Measurements from ENCODE around the gene CFAP74.
A peak's percentile ranks its signal among the peaks of the same experiment; 100 is the strongest.

The CFAP74 gene

DNA sequence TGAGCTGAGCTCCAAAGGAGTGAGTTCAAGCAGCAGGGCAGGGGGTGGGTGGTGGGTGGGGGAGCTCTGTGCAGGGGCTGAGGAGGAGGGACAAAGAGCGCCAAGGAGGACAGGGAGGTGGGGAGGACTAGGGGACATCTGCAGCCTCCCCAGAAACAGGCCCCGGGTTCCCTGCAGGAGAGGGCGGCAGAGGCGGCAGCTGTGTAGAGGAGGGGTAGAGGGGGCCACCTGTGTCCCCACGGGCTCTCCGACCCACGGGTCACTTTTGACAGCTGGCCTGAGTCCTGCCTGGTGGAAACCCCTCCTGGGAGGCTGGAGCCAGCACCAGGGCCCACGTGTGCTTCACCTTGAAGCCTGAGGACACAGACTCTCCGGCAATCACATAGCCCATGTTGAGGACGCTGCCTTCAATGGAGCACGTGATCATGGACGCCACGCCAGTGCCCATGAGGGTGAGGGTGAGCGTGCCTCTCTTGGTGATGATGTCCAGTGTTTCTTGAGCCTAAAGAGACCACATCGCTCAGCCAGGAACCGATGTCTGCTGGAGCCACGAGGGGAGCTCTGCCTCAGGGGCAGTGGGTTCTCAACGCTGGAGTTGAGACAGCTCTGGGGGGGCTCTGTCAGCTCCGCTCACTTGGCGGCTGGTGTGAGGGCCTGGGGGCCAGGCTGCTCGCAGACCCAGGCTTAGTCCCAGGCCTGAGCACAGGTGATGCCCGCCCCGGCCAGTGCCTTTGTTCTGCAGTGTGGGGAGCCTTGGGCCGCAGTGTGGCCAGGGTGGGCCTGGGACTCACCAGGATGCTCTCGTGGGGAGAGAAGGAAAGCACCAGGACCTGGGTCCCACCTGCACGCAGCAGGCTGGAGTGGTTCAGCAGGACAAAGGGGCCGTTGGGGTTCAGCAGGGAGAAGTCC, 77.9 kb downstream of the CFAP74 start:
- DNase-seq, result no peak

DNA sequence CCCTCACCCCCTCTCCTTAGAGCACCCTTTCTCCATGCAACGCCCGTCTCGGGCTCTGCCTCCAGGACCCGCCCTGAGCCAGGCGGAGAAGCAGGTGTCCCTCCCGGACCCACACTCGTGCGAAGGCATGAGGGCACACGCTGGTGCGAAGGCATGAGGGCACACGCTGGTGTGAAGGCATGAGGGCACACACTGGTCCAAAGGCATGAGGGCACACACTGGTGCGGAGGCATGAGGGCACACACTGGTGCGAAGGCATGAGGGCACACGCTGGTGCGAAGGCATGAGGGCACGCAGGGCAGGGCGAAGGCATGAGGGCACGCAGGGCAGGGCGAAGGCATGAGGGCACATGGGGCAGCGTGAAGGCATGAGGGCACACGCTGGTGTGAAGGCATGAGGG, 78.7 kb downstream of the CFAP74 start:
- DNase-seq, result no peak

DNA sequence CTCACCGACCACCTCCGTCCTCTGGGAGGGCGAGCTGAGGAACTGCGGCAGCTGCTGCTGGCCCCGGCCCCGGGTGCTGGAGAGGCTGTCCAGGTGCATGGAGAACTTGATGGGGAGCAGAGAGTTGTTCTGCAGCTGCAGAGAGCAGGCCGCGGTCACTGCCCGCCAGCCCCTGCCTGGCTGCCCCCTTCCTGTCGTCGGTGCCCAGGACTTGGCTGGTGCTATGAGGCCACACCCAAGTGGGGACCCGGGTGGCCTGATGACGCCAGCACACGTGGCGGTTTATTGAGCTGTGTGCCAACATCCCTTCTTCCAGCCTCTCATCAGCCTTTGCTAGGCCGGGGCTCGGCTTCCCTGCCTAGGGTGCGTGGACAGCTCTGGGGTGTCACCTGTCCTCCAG, 79.2 kb downstream of the CFAP74 start:
- no peak for DNase-seq

DNA sequence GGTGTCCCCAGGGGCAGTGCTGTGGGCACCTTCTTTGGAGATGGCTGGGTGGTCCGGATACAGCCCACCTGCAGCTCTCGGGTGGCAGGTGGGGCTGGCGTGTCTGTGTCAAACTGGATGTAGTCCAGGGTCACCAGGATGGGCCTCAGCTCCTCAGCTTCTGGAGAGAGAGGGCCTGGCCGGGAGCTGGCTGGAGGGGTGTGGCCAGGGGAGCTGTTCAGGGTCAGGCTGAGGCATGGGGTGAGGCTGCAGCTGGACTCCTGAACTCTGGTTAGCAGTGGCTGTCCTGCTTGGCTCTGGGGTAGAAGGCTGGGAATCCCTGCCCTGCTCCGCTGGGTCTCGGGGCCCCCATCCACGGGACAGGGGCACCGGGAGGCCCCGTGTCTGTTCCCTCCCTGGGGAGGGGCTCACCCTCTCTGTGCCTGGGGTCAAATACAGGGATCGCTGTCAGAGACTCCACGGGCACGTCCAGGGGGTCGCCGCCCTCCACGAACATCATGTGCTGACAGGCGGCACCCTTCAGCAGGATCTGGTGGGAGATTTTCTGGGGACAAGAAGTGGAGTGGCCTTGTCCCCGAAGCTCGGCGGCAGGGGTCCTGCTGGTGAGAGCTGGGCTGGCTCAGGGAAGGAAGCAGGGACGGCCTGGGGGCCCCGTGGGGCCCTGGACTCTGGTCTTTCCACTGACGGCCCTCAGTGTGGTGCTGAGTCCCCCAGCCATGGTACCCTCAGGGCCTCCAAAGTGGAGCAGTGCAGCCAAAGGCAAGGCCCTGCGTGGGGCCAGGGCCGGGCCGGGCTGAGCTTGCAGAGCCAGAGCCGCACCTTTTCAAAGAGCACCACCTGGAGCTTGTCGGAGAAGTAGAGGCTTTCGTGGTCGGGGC, 80.4 kb downstream of the CFAP74 start:
- no peak for DNase-seq

DNA sequence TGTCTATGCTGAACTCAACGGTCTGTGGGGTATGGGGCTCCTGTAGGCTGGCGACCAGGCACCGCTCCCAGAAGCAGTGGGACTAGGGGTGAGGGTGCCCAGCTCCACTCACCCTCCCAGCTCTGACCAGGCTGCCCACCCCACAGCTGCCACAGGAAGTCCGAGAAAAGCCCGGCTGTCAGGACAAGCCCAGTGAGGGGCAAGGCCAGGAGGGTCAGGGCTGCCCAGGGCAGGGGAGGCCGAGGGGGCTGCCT, 81.0 kb downstream of the CFAP74 start:
- DNase-seq, result no peak

DNA sequence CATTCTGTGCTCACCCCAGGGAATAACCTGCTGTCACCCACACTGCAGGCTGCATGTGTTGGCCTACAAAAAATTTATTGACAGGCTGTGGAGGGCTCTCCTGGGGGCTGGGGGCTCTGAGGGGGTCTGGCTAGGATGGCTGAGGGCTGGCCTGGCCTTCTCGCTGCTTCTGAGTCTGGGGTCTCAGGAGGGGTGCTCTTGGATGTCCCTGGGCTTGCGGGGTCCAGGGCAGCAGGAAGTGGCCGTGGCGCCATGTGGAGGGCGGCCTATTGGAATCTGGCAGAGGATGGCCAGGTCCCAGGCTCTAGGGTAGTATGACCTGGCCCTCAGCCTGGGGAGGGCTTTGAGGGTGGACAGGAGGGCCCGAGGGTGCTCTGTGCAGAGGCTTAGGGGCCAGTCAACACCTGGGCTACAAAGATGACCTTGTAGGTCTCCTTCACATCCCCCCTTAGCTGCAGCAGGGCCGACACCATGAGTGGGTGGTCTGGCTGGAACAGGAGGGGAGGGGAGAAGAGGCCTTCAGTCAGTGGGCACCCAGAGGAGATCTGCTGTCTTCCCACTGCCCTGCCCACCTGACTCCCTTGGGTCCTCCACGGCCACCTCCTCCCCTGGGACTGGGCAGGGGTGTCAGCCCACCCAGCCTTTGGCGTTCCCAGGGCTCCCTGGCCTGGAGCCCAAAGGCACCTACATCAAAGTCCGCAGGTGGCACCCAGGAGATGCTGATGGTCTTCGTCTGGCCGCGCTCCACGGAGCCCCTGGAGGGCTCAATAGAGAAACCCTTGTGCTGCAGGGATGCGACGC, 81.5 kb downstream of the CFAP74 start:
- DNase-seq, result no peak

DNA sequence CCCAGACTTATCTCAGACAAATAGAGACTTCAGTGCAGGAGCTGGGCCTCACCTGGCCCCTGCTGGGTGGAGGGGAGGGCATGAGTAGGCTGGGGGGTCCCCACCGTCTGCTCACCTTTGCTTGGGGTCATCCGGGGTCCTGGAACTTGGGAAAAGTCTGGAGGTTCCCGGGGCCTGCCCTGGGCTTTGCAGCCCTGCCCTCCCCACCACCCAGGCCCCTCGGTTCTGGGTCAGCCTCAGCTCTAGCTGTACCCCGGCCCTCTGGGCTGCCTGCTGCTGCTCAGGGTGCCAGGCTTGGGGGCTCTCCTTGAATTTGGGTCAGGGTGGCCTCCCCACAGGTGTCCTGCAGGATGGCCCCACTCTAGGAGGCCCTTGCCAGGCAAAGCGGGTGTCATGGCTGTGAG, 82.1 kb downstream of the CFAP74 start:
- DNase-seq, result no peak

DNA sequence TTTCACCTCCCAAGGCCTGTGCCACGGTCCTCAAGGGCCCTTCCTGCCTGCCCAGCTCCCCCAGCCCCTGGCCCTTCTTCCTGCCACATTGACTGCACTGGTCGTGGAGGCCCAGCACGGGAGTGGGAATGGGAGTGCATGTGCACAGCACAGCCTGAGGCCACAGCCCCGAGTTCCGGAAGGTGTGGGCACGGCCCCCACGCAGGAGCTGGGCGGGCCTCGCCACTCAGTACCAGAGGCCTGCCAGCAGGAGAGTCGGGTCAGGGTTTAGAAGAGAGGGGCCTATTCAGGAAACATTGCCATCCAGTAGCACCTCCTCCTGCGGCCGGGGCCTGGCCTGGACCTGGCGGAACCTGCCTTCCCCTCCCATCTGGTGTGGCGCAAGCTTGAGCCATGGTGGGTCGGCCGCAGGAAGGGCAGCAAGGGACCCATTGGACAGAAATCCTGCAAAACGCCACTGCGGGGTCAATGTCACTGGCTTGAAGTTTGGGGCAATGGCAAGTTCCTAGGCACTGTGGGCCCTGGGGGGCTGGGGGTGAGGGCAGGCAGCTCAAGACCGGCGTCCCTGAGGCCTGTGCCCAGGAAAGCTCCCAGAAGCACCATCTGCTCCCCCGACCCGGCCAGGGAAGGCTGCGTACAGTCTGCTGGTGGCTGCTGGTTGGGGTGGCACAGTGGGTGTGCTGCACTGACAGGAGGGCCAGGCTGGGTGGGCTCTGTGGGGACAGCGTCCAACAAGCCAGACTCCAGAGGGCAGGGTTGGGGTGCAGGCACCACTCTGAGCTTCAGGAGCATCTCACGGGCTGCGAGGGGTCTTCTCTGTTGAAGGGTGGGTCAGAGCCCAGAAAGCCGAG, 82.8 kb downstream of the CFAP74 start:
- DNase-seq, result no peak

DNA sequence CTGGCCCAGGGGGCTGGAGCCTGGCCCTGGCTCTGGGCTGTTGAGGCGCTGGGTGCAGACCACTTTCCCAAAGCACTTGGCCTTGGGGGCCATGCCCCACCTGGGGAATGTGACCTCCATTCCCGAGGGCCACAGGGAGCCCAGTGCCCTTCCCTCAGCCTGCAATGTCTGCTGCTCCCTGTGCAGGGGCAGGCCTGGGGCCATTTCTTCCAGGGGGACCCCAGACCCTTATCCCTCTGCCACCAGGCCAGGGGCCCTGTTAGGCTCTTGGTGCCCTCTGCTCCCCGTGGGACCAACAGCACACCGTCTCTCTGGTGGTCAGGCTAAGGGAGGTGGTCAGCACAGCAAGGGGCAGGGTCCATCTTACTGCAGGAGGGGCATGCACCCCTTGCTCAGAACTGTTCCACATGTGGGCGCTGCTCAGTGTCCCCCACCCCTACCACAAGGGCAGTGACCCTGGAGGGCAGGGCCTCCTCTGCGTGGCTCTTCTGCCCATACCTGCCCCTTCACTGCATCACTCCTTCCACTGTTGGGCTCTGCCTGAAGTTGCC, 83.5 kb downstream of the CFAP74 start:
- no peak for DNase-seq

DNA sequence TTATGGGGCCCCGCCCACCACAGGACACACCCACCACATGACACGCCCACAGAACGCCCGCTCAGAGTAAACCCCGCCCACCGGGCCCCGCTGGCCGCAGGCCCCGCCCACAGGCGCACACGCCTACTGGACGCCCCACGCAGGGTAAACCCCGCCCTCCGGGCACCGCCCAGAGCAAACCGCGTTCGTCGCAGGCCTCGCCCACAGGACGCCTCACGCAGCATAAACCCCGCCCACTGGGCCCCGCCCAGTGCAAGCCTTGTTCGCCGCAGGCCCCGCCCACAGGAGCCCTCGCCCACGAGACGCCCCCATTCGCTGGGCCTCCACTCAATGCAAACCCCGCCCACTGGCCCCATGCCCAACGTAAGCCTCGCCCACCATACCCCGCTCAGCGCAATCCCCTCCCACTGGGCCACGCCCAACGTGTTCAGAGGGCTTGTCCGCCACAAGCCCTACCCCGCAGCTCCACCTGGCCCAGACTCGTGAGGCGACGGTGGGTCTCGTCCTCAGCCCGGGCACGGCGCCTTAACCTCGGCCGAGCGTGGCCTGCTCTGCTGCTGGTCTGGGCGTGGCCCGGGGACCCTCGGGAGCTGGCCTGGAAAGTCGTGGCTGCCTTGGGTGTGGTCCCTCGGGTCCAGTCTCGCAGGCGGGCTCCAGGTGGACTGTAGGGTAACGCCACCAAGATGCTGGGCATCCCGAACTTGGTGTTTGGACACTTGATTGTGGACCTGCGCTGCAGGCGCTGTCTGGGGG, 84.1 kb downstream of the CFAP74 start:
- peak; percentile 84 for DNase-seq

DNA sequence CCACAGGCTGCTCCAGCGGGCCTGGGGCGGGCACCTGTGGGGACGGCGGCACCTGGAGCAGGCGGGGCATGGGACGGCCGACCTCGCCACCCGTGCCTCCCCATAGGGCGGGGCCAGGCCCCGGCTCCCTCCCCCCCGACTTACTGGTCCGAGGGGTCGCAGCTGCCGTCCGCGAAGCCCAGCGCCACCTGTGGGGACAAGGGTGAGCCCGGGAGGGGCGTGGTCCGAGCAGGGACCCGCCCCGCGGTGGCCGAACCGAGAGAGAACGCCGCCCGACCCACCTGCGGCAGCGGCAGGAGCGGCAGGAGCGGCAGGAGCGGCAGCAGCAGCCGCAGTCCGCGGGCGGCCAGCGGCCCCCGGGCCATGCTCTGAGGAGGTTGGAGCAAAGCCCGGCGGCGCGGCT, 84.7 kb downstream of the CFAP74 start, which contains the start of gene TMEM52:
TSS of gene TMEM52 (minus strand) at position 379 of the 403 bp plus-strand sequence. CDS start at position 365, 14 bp downstream.
- no peak for DNase-seq

DNA sequence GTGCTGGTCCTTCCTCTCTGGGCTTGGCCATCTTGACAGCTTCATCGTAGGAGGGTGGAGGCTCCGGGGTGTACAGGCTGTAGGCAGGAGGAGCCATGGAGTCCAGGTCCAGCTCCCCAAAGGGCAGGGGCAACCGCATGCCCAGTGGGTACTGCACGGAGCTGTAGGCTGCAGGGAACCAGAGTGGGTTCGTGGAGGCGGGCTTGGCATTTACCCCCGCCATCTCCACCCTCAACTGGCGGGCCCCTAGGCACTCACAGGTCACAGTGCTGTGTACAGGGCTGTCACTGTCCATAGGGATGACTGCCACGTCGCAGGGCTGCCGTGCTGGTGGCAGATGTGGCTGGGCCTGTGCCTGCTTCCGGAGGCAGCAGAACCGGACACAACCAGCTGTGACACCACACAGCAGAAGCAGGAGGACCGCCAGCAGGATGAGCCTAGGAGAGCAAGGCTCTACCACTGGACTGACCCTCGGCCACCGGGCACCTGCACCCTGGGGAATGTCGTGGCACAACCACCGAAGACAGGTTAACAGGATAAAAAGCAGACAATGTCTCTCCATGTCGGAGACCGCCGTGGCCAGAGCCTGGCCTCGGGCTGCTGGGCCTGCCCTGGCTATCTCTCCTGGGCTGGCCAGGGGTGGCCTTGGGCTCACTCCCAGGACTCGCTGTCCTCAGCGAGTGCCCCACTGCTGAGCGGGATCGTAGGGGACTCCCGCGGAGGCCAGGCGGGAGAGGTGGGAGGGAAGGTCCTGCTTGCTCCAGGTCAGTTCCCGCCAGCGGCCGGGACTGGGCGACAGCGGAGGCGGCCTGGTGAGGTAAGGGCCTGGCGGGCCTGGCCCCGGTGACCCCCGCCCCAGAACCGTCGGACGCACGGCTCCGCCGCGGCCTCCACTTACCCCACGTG, 85.3 kb downstream of the CFAP74 start:
- DNase-seq, result no peak

DNA sequence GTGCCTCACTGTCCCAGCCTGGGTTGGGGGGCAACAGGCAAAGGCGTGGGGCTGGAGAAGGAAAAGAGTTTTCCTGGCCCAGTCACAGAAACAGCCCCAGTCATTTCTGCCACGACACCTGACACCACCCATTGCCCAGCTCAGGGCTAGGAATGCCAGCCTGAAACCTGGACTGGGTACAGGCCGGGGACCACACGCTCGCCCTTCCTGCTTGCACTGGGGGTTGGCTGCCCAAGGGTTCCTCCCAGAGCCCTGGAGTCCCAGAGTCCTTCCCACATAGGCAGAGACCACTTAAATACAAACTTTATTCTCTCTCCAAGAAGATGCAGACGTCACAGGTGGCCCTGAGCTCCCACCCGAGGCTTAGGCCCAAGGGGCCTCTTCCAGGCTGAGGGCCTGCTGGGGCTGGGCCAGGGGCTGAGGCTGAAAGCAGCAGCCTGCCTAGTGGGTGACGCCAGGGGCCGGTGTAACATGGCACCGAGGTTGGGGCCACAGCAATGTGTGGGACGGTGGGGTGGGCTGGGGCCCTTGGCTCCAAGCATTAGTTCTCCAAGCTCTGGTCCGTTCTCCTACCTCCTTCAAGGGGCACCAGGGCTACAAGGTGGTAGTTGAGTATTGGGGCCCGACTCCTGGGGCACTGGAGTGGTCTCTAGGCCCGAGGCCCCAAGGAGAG, 86.1 kb downstream of the CFAP74 start:
- DNase-seq, result no peak

DNA sequence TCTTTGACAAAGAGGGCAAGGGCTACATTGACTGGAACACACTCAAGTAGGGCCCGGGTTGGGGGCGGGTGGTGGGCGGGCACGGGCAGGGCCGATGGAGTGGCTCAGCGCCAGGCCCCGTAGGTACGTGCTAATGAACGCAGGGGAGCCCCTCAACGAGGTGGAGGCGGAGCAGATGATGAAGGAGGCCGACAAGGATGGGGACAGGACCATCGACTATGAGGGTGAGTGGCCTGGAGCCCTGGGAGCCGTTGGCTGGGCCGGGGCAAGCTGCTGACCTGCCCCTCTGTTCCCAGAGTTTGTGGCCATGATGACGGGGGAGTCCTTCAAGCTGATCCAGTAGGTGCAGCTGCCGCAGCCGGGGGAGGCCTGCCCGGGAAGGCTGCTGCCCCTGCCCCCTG, 86.7 kb downstream of the CFAP74 start:
- no peak for DNase-seq

DNA sequence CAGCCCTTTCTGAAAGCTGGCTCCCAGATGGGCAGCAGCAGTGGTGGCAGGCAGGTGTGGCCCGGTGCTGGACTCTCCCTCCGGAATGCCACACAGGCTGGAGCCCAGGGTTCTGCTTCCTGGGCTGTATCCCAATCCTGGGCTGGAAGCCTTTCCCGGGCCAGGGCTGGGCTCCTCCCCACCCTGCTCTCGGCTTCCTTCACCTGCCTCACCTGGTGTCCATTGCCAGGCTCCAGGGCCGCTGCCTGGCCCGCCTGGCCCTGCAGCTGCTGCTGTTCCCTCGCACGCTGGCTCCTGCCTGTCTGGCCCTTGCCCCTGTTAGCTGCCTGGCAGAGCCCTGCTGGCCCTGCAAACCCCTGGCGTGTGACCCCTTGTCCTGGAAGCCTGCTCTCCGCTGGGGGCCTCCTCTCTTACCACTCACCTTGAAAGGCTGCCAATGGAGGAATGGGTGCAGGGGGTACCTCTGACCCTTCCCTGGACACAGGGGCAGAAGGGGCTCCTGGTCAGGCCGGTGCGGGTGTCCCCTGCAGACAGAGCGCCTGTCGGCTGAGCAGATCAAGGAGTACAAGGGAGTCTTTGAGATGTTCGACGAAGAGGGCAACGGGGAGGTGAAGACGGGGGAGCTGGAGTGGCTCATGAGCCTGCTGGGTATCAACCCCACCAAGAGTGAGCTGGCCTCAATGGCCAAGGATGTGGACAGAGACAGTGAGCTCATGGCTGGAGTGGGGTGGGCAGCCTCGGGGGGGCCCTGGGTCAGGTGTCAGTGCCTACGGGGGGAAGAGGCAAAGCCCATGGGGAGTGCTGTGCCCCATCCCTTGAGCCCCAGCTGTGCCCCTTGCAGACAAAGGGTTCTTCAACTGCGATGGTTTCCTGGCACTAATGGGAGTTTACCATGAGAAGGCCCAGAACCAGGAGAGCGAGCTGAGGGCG, 87.4 kb downstream of the CFAP74 start:
- no peak for DNase-seq

DNA sequence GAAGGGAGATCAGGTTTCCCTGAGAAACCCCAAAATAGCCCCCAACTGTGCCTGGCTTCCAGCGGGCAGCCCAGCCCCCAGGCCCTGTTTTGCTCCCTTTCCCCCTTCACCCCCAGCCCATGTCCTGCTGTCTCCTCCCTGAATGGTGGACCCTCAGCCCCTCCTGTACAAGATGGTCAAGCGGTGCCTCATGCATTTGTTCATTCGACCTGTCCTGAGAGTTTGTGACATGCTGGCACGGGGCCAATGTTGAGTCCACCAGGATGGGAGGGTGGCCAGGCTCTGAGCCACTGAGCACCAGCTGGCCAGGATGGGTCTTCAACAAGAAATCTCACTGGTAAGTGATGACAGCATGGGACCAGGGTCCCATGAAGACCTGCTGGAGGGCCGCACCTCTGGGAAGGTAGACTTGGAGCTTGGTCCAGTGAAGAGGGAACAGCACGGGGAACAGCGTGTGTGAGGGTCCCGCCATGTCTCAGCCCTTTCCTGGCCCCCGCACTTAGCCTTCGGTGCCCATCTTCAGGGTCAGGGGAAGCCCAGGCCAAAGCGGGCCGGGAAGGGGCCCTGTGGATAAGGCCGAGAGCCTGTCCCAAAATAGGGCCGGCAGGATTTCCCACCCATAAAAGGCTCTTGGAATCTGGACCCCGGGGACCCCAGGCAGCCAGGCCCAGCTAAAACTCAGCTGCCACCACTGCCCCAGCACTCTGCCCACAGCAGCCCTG, 88.5 kb downstream of the CFAP74 start, which contains the start of gene CALML6:
TSS of gene CALML6 (plus strand) at position 290 of the 722 bp plus-strand sequence. CDS start at position 311, 21 bp downstream.
- DNase-seq, result no peak

Measured in NCI-H187 treated with DMSO at 0.1 percent for 48 hours (cell line).